Measurements from ENCODE around the gene BRCA2. TPM values are rescaled to one million over a fixed set of nuclear protein-coding genes. Genes with fewer than 3 reads are reported as not detected.

Gene BRCA2
- 1 to 10 TPM in 3 of 4 donors, under 1 TPM in 1; 0.94 to 3.6 (median 2.4) TPM for total RNA-seq

GRCh38 chr13:32315238-32316027 lies at the start of gene BRCA2, which contains the start of gene ZAR1L:
TSS of gene BRCA2 (plus strand) at chr13:32315508. CDS start at chr13:32316461, 953 bp downstream.
TSS of gene ZAR1L (minus strand) at chr13:32315363. CDS start at chr13:32311925, 3,438 bp downstream.
- no peak for TF ChIP-seq CTCF (IDR thresholded peaks at IDR 0.05; ENCODE audit: low read depth)

- no peak for TF ChIP-seq CTCF (IDR thresholded peaks at IDR 0.05; ENCODE audit: low read depth)
Observed at GRCh38 chr13:32265726-32266125, 49.6 kb upstream of the BRCA2 start.

- TF ChIP-seq CTCF (IDR thresholded peaks at IDR 0.05; ENCODE audit: low read depth) = no peak
Observed at GRCh38 chr13:32266130-32266529, 49.2 kb upstream of the BRCA2 start.

- no peak for TF ChIP-seq CTCF (IDR thresholded peaks at IDR 0.05; ENCODE audit: low read depth)
Observed at GRCh38 chr13:32267836-32268439, 47.4 kb upstream of the BRCA2 start.

GRCh38 chr13:32272021-32272683 lies 43.2 kb upstream of the BRCA2 start:
- TF ChIP-seq CTCF (IDR thresholded peaks at IDR 0.05; ENCODE audit: low read depth) = no peak

GRCh38 chr13:32277839-32278238 lies 37.5 kb upstream of the BRCA2 start:
- no peak for TF ChIP-seq CTCF (IDR thresholded peaks at IDR 0.05; ENCODE audit: low read depth)

- no peak for TF ChIP-seq CTCF (IDR thresholded peaks at IDR 0.05; ENCODE audit: low read depth)
Observed at GRCh38 chr13:32278426-32278825, 36.9 kb upstream of the BRCA2 start.
